NCI-H2196 treated with DMSO at 0.1 percent for 48 hours (cell line): ENCODE measurements around the gene PCGF6.
"Not testable (repeated sequence)": the region's sequence is repeated elsewhere in the genome, so short reads cannot be mapped to it uniquely, and the experiment has no call there.

Experiments used
- DNase-seq: peaks from one replicate; lab custom pipeline; 2025; ENCODE audit not compliant: unreplicated experiment; lab: John Stamatoyannopoulos, UW

The PCGF6 gene, protein sequence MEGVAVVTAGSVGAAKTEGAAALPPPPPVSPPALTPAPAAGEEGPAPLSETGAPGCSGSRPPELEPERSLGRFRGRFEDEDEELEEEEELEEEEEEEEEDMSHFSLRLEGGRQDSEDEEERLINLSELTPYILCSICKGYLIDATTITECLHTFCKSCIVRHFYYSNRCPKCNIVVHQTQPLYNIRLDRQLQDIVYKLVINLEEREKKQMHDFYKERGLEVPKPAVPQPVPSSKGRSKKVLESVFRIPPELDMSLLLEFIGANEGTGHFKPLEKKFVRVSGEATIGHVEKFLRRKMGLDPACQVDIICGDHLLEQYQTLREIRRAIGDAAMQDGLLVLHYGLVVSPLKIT

DNA sequence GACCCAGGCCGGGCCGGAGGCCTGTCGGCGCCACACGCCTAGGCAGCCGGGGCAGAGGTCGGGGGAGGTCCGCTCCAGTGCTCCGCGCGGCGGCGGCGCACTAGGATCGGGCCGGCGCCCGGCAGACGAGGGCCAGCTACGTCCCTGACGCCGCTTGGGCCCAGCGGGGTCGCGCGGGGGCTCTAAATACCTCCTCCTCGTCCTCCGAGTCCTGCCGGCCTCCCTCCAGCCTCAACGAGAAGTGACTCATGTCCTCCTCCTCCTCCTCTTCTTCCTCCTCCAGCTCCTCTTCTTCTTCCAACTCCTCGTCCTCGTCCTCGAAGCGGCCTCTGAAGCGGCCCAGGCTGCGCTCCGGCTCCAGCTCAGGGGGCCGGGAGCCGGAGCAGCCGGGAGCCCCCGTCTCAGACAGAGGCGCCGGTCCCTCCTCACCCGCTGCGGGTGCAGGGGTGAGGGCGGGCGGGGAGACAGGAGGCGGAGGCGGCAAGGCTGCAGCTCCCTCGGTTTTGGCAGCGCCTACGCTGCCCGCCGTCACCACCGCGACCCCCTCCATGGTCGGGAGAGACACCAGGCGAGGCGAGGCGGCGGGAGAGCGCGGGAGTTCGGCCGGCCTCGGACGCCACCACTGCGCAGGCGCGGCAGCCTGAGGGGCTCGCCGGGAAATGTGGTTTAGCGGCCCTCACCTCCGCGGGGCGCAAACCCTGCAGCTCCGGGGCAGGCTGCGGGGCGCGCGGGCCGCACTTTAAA lies at the start of gene PCGF6:
Gene PCGF6 (minus strand): TSS at position 624 of the 744 bp plus-strand sequence. CDS start 74 bp downstream, at position 550.
- peak; percentile 26 for DNase-seq

DNA sequence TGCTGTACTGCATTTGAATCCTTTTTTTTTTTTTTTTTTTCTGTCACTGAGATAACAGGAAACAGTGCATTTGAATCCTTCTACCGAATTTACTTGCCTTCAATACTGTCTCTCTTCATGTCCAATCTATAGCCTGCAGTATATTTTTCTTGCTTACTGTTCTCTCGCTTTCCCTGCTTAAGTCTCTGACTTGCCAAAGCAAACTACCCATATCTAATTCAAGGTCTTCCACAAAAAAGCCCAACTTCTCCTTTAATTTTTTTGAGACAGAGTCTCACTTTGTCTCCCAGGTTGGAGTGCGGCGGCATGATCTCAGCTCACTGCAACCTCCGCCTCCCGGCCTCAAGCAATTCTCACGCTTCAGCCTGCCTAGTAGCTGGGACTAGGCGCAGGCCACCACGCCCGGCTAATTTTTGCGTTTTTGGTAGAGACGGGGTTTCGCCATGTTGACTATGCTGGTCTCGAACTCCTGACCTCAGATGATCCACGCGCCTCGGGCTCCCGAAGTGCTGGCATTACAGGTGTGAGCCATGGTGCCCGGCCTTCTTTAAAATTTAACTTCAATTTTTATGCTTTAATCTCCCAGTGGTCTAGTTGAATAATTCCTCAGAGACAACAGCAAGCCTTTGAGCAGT lies 46.4 kb upstream of the PCGF6 start:
- DNase-seq, result no peak

DNA sequence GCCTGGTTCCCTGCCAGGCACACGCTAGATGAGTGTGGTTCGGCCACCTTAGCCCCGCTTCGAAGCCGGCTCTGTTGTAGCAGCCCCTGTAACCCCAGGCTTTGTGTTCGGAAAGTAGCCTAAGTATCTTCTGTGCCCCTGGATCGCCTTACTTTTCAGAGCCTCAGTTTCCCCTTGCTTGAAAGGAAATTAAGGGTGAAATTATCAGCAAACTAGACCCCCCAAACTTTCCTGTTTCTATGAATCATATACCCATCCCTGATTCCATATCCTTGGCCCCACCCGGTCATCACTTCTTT lies 45.8 kb upstream of the PCGF6 start:
- DNase-seq, result no peak

DNA sequence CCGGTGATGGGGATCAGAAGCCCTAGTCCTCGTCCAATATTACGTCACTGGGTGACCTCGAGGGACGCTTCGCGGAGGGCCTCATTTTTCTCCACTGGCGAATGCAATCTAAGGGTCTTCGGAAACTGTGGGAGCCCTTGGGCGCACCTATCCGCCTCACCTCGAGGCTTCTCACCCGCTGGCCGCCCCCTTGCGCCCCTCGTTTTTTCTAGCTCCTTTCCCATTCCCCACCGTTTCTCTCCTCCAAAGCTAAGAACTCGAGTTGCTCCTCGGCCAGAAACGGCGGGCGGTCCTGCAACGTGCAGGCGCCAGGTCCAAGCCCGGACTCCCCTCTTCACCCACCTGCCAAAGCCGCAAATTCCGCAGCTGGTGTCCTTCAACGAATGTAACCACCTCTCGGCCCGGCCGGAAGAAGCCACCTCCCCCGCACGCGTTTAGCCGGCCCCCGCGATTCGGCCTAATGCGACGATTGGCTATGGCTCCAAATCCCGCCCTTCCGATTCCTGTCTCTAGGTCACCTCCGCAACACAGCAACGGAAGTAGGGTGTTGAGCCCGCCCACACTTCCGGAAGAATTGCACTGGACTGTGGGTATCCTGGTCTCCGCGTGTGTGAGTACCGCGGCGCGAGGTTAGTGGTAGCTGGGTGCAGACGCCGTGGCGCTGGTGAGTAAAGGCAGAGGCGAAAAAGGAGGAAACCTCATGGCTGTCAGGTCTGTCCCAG lies 45.3 kb upstream of the PCGF6 start, which contains the start of the genes ATP5MK and PDCD11:
Gene ATP5MK (minus strand): TSS at position 409 of the 722 bp plus-strand sequence. CDS start 4,018 bp downstream, outside the sequence.
Gene PDCD11 (plus strand): TSS at position 560 of the 722 bp plus-strand sequence. CDS start 1,801 bp downstream, outside the sequence.
- peak; percentile 80 for DNase-seq

DNA sequence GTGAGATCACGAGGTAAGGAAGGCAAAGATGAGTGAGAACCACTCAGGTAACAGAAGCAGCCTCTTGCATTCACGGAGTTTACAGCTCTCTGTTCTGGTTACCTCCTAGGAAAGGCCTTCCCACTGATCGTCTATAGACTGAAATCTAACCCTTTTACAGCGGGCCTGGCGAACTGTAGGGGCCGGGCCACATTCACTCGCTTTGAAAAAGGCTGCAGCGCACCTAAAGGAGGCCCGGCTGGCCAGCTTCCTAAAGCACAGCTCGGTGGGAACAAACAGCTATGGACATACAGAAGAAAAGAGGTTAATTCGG lies 44.8 kb upstream of the PCGF6 start:
- DNase-seq, result no peak

DNA sequence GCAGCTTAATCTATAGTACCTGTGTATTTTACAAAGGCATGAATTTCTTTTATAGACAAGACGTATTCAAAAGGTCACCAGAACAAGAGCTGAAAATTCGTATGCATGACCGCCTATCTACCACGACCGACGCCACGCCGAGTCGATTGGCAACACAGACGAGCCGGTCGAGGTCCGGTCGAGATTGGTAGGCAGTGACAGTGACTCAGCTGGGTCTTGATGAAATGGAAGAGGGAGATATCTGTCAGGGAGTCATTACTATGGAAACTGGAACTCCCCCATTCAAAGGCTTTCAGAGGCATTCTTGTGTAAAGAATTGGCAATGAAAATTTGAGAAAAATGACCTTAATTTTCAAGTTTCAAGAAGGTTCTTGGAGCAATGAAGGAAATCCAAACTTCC lies 43.2 kb upstream of the PCGF6 start:
- DNase-seq, result no peak

DNA sequence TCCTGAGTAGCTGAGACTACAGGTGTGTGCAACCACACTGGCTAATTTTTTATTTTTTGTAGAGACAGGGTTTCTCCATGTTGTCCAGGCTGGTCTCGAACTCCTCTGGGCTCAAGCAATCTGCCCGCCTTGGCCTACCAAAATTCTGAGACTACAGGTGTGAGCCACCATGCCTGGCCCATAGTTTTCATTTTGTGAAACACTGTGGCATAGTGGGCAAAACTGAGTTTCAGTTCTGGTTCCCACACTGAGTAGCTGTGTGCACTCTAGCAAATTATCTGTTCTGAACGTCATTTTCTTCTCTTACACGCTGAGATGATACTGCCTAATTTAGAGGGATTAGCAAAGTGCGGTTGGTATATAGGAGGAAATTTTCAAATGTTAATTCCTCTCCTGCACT lies 31.8 kb upstream of the PCGF6 start:
- no peak for DNase-seq

DNA sequence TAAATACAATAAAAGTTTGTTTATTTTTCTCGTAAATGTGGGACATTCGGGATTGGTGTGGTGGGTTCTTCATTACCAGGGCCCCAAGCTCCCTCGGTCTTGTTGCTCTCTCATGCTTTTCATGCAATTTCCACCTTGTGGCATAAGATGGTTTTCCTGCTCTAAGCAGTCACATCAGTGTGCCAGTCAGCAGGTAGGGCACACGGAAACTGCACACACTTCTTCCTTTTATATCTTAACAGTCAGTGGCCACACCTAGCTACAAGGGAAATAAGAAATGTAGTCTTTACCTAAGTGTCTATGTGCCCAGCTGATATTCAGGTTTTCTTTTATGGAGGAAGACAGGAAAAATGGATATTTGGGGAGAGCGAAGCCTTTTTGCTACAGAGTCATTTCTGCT lies 23.3 kb upstream of the PCGF6 start:
- DNase-seq, result no peak

DNA sequence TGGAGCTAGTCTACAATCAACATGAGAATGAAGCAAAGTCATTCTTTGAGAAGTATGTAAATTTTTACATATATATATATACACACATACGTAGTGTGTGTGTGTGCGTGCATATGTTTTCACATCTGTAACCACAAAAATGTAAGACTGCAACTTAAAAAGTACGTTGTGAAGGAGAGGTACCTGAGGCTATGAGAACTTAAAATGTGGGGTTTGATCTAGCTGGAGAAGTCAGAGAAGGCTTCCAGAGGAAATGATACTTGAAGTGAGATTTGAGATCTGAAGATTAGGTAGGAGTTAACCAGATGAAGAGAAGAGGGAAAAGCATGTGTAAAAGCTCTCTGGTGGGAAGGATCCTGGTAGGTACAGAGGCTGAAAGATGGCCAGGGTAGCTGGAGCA lies 22.6 kb upstream of the PCGF6 start:
- DNase-seq, result no peak

DNA sequence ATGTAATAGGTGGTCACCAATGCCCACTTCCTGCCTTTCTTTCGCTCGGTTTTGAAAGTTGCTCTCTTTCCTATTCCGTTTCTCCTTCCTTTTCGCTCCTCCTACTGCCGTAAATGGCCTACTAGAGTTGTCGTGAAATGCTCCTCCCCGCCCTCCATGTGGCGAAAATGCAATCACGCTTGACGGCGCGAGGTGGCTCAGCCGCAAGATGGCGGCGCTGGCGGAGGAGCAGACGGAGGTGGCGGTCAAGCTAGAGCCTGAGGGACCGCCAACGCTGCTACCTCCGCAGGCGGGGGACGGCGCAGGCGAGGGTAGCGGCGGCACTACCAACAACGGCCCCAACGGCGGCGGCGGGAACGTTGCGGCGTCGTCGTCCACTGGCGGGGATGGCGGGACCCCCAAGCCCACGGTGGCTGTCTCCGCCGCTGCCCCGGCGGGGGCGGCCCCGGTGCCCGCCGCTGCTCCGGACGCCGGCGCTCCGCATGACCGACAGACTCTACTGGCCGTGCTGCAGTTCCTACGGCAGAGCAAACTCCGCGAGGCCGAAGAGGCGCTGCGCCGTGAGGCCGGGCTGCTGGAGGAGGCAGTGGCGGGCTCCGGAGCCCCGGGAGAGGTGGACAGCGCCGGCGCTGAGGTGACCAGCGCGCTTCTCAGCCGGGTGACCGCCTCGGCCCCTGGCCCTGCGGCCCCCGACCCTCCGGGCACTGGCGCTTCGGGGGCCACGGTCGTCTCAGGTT lies 17.0 kb upstream of the PCGF6 start, which contains the start of gene TAF5:
Gene TAF5 (plus strand): TSS at position 195 of the 737 bp plus-strand sequence. CDS start 14 bp downstream, at position 209.
- DNase-seq, result peak; percentile 77

DNA sequence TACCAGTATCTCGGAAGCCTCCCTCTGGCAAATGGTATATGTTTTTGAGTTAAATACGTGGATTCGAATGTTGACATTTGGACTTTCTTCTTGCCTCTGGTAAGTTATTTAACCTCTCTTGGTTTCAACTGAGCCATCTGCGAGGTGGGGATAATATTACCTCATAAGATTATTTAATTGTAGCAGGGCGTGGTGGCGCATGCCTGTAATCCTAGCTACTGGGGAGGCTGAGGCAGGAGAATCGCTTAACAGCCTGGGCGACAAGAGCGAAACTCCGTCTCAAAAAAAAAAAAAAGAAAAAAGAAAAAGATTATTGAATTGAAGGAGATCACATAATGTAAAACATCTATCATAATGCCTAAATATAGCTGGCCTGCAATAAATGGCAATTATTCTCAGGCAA lies 16.4 kb upstream of the PCGF6 start:
- no peak for DNase-seq

DNA sequence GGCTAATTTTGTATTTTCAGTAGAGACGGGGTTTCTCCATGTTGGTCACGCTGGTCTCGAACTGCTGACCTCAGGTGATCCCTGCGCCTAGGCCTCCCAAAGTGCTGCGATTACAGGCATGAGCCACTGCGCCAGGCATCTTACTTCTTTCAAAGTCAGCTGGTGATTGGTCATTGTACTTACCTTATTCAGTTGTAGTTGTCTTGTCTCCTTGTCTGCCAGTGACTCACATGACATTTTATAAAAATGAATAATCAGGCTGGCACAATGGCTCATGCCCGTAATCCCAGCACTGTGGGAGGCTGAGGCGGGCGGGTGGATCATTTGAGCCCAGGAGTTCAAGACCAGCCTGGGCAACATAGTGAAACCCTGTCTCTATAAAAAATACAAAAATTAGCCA lies 9.9 kb upstream of the PCGF6 start:
- not testable (repeated sequence) for DNase-seq

DNA sequence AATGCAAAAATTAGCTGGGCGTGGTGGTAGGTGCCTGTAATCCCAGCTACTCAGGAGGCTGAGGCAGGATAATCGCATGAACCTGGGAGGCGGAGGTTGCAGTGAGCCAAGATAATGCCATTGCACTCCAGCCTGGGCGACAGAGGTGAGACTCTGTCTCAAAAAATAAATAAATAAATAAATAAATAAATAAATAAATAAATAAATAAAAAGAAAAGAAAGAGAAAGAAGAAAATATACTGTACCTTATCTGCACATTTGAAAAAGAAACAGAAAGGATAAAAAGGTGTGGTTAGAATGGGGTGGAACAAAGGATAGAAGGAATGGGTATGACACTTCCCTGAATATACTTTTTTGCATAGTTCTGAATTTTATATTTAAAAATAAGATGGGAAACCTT lies 8.6 kb upstream of the PCGF6 start:
- not testable (repeated sequence) for DNase-seq

DNA sequence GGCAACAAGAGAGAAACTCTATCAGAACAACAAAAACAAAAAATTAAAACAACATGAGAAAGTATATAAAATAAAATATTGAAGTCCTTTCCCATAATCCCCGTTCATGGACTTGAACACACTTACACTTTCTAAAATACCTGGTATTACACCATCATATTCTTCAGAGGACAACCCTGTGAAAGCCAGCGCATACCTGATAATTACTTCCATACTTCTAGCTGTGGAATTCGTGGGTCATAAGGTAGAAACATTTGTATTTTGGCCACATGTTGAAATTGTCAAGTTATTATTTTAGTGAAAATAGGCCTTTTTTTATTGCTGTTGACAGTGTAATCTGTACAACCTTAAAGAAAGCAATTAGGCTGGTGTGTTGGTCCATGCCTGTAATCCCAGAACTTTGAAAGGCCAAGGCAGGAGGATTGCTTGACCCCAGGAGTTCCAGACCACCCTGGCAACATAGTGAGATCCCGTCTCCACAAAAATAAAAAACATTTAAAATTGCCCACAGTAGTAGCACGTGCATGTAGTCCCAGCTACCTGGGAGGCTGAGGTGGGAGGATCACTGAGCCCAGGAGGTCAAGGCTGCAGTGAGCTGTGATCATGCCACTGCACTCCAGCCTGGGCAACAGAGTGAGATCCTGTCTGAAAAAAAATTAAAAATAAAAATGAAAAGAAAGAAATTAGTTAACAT lies 5.1 kb upstream of the PCGF6 start:
- DNase-seq, result no peak

DNA sequence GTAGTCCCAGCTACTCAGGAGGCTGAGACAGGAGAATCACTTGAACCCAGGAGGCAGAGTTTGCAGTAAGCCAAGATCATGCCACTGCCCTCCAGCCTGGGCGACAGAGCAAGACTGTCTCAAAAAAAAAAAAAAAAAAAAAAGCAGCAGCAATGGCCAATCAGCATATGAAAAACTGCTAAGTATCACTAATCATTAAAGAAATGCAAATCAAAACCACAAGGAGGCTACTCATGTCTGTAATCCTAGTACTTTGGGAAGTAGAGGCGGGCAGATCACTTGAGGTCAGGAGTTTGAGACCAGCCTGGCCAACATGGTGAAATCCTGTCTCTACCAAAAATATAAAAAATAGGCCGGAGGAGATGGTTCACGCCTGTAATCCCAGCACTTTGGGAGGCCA lies 3.6 kb upstream of the PCGF6 start:
- DNase-seq, result not testable (repeated sequence)

DNA sequence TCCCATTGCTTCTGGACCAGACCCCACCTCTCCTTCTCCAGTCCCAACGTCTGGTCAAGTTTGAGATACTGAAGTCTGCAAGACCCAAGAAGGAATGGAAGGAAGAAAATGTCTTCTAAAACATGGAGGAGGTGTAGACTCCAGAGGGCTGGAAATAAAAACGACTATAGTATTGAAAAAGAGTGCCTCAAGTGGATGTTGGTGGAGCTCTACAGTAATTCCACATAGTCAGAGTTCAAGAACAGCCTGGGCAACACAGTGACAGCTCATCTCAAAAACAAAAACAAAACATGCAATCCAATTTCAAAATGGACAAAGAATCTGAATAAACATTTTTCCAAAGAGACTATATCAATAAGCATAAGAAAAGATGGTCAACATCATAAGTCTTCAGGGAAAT lies 2.3 kb upstream of the PCGF6 start:
- no peak for DNase-seq

DNA sequence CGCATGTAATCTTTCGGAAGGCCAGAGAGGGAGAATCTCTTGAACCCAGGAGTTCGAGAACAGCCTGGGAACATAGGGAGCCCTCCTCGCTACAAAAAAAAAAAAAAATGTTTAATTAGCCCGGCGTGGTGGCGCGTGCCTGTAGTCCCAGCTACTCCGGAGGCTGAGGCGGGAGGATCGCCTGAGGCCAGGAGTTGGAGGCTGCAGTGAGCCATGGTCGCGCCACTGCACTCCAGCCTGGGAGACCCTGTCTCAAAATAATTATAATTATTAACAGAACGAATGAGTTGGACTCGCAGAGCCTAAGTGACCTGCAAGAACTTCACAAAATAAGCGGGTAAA lies 794 bp downstream of the PCGF6 start:
- DNase-seq, result no peak

DNA sequence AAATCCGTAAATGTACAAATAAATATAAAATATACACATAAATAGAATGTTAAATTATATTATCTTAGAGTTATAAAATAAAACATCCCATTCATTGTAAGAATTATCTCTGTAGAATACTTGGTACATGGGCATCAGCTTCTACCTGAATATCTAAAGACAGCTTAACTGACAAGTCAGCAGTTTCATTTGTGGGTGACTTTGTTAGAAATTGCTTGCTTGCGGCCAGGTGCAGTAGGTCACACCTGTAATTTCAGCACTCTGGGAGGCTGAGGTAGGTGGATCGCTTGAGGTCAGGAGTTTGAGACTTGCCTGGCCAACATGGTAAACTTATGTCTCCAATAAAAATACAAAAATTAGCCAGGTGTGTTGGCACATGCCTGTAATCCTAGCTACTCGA lies 14.6 kb downstream of the PCGF6 start:
- no peak for DNase-seq

DNA sequence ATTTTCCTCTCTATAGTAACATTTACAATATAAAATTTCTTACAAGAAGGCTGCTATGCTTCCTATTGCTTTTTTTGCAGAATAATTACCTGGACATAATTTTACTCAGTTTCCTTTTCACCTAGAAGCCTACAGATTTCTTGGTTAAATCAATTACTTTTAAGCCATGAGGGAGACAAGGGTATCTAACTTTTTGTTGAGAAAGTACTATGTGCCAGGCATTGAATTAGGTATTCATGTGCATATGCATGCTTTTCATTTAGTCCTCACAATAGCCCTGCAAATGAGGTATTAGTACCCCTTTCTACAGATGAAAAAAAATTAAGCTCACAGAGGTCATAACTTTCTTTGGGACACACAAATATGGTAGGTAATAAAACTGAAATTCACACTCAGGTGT lies 16.4 kb downstream of the PCGF6 start:
- no peak for DNase-seq

DNA sequence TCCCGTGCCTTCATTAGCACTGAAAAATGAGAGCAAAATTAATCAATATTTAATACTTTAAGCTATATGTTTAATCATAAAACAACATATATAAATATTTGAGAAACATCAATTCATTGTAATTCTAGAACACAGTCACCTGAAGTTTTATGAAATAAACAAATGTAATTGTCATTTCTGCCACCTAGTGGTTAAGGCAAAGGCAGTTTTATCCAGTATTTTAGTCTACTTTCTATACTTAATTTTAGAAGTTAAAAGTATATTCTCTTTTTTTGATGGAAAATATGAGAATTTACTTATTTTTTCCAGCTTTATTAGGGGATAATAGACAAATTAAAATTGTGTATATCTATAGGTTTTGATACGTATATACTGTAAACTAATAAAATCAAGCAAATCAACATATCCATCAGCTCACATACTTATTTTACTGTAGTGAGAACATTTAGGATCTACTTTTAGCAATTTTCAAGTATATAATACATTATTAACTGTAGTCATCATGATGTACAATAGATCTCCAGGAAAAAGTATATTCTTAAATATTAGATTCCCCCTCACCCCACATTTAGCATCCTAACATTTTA lies 16.9 kb downstream of the PCGF6 start:
- no peak for DNase-seq
